Measurements from ENCODE around the gene TMEM115. TPM values are rescaled to one million over a fixed set of nuclear protein-coding genes. Genes with fewer than 3 reads are reported as not detected.
"Not testable (repeated sequence)": the region's sequence is repeated elsewhere in the genome, so short reads cannot be mapped to it uniquely, and the experiment has no call there.

Gene TMEM115
- total RNA-seq, 1 donor from 2014 or later: 61.6 TPM

DNA sequence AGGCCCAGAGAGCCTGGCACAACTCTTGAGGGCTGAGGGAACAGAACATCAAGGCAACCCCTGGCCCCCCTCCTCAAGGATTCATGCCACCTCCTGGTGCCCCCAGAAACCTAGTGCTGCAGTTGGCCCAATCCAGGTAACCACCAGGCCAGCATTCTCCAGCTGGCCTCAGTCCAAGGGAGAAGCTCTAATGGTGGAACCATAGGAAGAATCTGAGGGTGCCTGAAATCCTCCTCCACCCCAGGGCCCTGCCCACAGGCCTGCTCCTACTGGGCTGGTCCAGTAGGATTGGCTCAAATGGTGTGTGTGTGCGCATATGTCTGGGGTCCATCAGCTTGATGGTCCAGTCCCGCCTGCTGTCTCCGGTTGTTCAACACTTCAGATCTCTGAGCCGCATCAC is 44.5 kb downstream of the TMEM115 start:
- no peak for DNase-seq

DNA sequence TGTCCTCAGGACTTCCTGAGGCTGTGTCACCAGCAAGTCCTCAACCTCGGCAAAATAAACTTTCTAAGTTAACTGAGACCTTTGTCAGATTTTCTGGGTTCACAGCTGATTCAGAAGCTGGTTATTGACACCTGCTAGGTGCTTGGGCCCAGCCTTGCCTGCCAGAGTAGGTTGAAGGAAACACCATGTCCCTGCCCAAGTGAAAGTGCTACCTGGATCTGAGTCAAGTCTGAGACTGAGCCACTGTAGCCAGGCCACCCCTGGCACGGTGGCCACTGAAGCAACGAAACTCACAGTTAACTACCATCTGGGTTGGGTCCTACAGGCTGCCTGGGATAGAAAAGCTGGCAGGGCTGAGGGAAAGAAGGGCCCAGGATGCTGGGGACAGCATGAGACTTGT is 45.0 kb downstream of the TMEM115 start:
- DNase-seq: no peak

DNA sequence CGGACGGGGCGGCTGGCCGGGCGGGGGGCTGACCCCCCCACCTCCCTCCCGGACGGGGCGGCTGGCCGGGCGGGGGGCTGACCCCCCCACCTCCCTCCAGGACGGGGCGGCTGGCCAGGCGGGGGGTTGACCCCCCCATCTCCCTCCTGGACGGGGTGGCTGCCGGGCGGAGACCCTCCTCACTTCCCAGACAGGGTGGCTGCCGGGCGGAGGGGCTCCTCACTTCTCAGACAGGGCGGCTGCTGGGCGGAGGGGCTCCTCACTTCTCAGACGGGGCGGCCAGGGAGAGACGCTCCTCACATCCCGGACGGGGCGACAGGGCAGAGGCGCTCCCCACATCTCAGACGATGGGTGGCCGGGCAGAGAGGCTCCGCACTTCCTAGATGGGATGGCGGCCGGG is 47.3 kb downstream of the TMEM115 start:
- DNase-seq: not testable (repeated sequence)

Other genes with a start within 250 kb of the TMEM115 start
- 44.6 and 79.4 TPM in 2 replicates for gene SEMA3F, start 204.2 kb downstream of the TMEM115 start, total RNA-seq
- gene GNAT1, start 167.9 kb downstream of the TMEM115 start, total RNA-seq: not detected in 2 replicates
- not detected in 2 replicates for gene SLC38A3, start 154.2 kb downstream of the TMEM115 start, total RNA-seq
- gene GNAI2, start 123.3 kb downstream of the TMEM115 start, total RNA-seq: 624 and 776 TPM in 2 replicates
- gene SEMA3B, start 90.4 kb downstream of the TMEM115 start, total RNA-seq: 0.51 and 1.4 TPM in 2 replicates
- gene LSMEM2, start 80.4 kb downstream of the TMEM115 start, total RNA-seq: not detected in 2 replicates
- gene IFRD2, start 67.1 kb downstream of the TMEM115 start, total RNA-seq: 92.2 and 113 TPM in 2 replicates
- 24.0 and 28.1 TPM in 2 replicates for gene HYAL3, start 60.1 kb downstream of the TMEM115 start, total RNA-seq
- gene NAA80, start 60.1 kb downstream of the TMEM115 start, total RNA-seq: 4.9 and 7.3 TPM in 2 replicates
- 11.4 and 30.6 TPM in 2 replicates for gene HYAL1, start 55.9 kb downstream of the TMEM115 start, total RNA-seq
- 600 and 601 TPM in 2 replicates for gene HYAL2, start 36.8 kb downstream of the TMEM115 start, total RNA-seq
- gene TUSC2, start 31.3 kb downstream of the TMEM115 start, total RNA-seq: 19.7 and 20.8 TPM in 2 replicates
- gene RASSF1, start 18.7 kb downstream of the TMEM115 start, total RNA-seq: 21.7 and 28.8 TPM in 2 replicates
- 0.05 TPM in 1 of 2 replicates, not detected in the other for gene ZMYND10, start 13.8 kb downstream of the TMEM115 start, total RNA-seq
- 14.0 and 16.8 TPM in 2 replicates for gene NPRL2, start 8.7 kb downstream of the TMEM115 start, total RNA-seq
- 26.2 and 30.0 TPM in 2 replicates for gene CYB561D2, start 8.7 kb downstream of the TMEM115 start, total RNA-seq
- gene CACNA2D2, start 144.1 kb upstream of the TMEM115 start, total RNA-seq: not detected in 2 replicates
- 2.7 and 3.6 TPM in 2 replicates for gene C3orf18, start 208.2 kb upstream of the TMEM115 start, total RNA-seq
- gene HEMK1, start 210.0 kb upstream of the TMEM115 start, total RNA-seq: 8.1 and 13.3 TPM in 2 replicates